Measurements from ENCODE around the gene TNRC6A. TPM values are rescaled to one million over a fixed set of nuclear protein-coding genes. Genes with fewer than 3 reads are reported as not detected.
A peak's percentile ranks its signal among the peaks of the same experiment; 100 is the strongest.
"Not testable (repeated sequence)": the region's sequence is repeated elsewhere in the genome, so short reads cannot be mapped to it uniquely, and the experiment has no call there.

The TNRC6A gene
- total RNA-seq, result 18.1 and 22.2 TPM in 2 replicates

GRCh38 chr16:24729243-24729950, at the start of gene TNRC6A:
Gene TNRC6A (plus strand): TSS chr16:24729651. CDS start chr16:24729842, 191 bp downstream.
- DNase-seq (ENCODE audit: low read depth in 2 of 2), result peak; percentile 88 to 91

GRCh38 chr16:24681793-24682192, 47.7 kb upstream of the TNRC6A start:
- DNase-seq (ENCODE audit: low read depth in 2 of 2), result no peak

GRCh38 chr16:24683250-24683649, 46.2 kb upstream of the TNRC6A start:
- no peak for DNase-seq (ENCODE audit: low read depth in 2 of 2)

GRCh38 chr16:24683847-24684493, 45.5 kb upstream of the TNRC6A start:
- DNase-seq (ENCODE audit: low read depth in 2 of 2), result no peak

GRCh38 chr16:24685539-24686432, 43.7 kb upstream of the TNRC6A start:
- peak; percentile 84 to 87 for DNase-seq (ENCODE audit: low read depth in 2 of 2)

GRCh38 chr16:24686678-24687077, 42.8 kb upstream of the TNRC6A start:
- DNase-seq (ENCODE audit: low read depth in 2 of 2), result no peak

GRCh38 chr16:24688359-24688758, 41.1 kb upstream of the TNRC6A start:
- DNase-seq (ENCODE audit: low read depth in 2 of 2), result no peak

GRCh38 chr16:24689128-24689527, 40.3 kb upstream of the TNRC6A start:
- peak; percentile 76 to 81 for DNase-seq (ENCODE audit: low read depth in 2 of 2)

GRCh38 chr16:24692854-24693253, 36.6 kb upstream of the TNRC6A start:
- peak in 1 of 2 donors; percentile 12 for DNase-seq (ENCODE audit: low read depth in 2 of 2)

GRCh38 chr16:24694931-24695330, 34.5 kb upstream of the TNRC6A start:
- no peak for DNase-seq (ENCODE audit: low read depth in 2 of 2)

GRCh38 chr16:24696699-24697098, 32.8 kb upstream of the TNRC6A start:
- no peak for DNase-seq (ENCODE audit: low read depth in 2 of 2)

GRCh38 chr16:24698308-24698707, 31.1 kb upstream of the TNRC6A start:
- no peak for DNase-seq (ENCODE audit: low read depth in 2 of 2)

GRCh38 chr16:24699151-24699723, 30.2 kb upstream of the TNRC6A start:
- DNase-seq (ENCODE audit: low read depth in 2 of 2), result no peak

- DNase-seq (ENCODE audit: low read depth in 2 of 2), result peak; percentile 79 to 93
Measured at GRCh38 chr16:24700549-24701392, 28.7 kb upstream of the TNRC6A start.

- DNase-seq (ENCODE audit: low read depth in 2 of 2), result peak in 1 of 2 donors; percentile 47
Measured at GRCh38 chr16:24701521-24701951, 27.9 kb upstream of the TNRC6A start.

- not testable (repeated sequence) for DNase-seq (ENCODE audit: low read depth in 2 of 2)
Measured at GRCh38 chr16:24707760-24708159, 21.7 kb upstream of the TNRC6A start.

GRCh38 chr16:24713379-24713778, 16.1 kb upstream of the TNRC6A start:
- DNase-seq (ENCODE audit: low read depth in 2 of 2), result no peak

GRCh38 chr16:24717411-24717810, 12.0 kb upstream of the TNRC6A start:
- DNase-seq (ENCODE audit: low read depth in 2 of 2), result peak in 1 of 2 donors; percentile 64

GRCh38 chr16:24718967-24719521, 10.4 kb upstream of the TNRC6A start:
- DNase-seq (ENCODE audit: low read depth in 2 of 2), result no peak

GRCh38 chr16:24721830-24722238, 7.6 kb upstream of the TNRC6A start:
- DNase-seq (ENCODE audit: low read depth in 2 of 2), result no peak

Data from lung microvascular endothelial cell (primary cell).